K562 (cell line): ENCODE results near the gene KIAA0319L. TPM values are rescaled to one million over a fixed set of nuclear protein-coding genes. Genes with fewer than 3 reads are reported as not detected.

ENCODE experiments used
- KDM5B ChIP-seq: fragments of 200-600 bp; sonication (generic); IDR thresholded peaks from 2 replicates; pipeline ENCODE4 v1.6.1; 2012; ENCODE audit warnings: low read depth, mild to moderate bottlenecking, moderate library complexity, low read length, control low read depth, inconsistent platforms; ENCODE audit not compliant: insufficient replicate concordance
- NFIC ChIP-seq: fragments of 450-650 bp; IDR thresholded peaks from 2 replicates; pipeline ENCODE4 v1.6.1; 2017; ENCODE audit warnings: mild to moderate bottlenecking, inconsistent platforms
- PHB2 ChIP-seq: fragments of 450-650 bp; IDR thresholded peaks from 2 replicates; pipeline ENCODE4 v1.6.1; 2017; ENCODE audit warnings: low read depth
- POLR2AphosphoS5 ChIP-seq: IDR thresholded peaks from 2 replicates; pipeline ENCODE4 v1.6.1; 2011; ENCODE audit warnings: mild to moderate bottlenecking, low read depth, low read length, moderate library complexity; ENCODE audit not compliant: control insufficient read depth, insufficient read depth
- PTTG1 ChIP-seq: fragments of 450-650 bp; IDR thresholded peaks from 2 replicates; pipeline ENCODE4 v1.6.1; 2016; ENCODE audit warnings: low read depth, mild to moderate bottlenecking, missing genetic modification characterization, missing compliant biosample characterization
- RAD21 ChIP-seq, 2 experiments: fragments of 250-450 bp in 1 of 2; fragments of 450-650 bp in 1 of 2; sonication (Bioruptor Pico) in 1 of 2; formaldehyde crosslinking in 1 of 2; IDR thresholded peaks in 1 of 2; conservative IDR thresholded peaks in 1 of 2; 2 replicates each; pipeline versions ENCODE4 v1.4.0 to v1.8.0; 2020 to 2022; ENCODE audit warnings: mild to moderate bottlenecking in 2 of 2, moderate library complexity in 1 of 2
- SAP30 ChIP-seq: fragments of 200-600 bp; sonication (generic); IDR thresholded peaks from 2 replicates; pipeline ENCODE4 v1.6.1; 2012; ENCODE audit warnings: borderline replicate concordance, low read depth, mild to moderate bottlenecking, moderate library complexity, low read length, control low read depth, inconsistent platforms; ENCODE audit not compliant: insufficient read depth, poor library complexity, severe bottlenecking
- SMARCC2 ChIP-seq: fragments of 450-650 bp; IDR thresholded peaks from 2 replicates; pipeline ENCODE4 v1.6.1; 2017; ENCODE audit warnings: antibody characterized with exemption, moderate library complexity, mild to moderate bottlenecking, low read depth
- ZNF583 ChIP-seq: fragments of 250-450 bp; sonication (Bioruptor Pico); IDR thresholded peaks from 2 replicates; pipeline ENCODE4 v1.4.0; 2020
- ZNF584 ChIP-seq: fragments of 200-800 bp; sonication (Bioruptor generic); IDR thresholded peaks from 2 replicates; pipeline ENCODE4 v1.6.1; 2016; ENCODE audit warnings: low read depth, mild to moderate bottlenecking, missing genetic modification characterization, missing compliant biosample characterization
- polyA plus RNA-seq, 8 experiments: library from polyadenylated mRNA; depleted of rRNA in 4 of 8; stranded (reverse) in 5 of 8; unstranded in 3 of 8; fragments of >200 nt; fragmentation: Nextera tagmentation in 2 of 8; fragmentation: Illumina TruSeq in 1 of 8; extraction: Ambion mirVana in 2 of 8; extraction: Trizol in 1 of 8; gene quantifications; 2 replicates each; pipeline versions ENCODE4 v1.2.1 to v1.2.3, GENCODE V29; 2011 to 2014; ENCODE audit warnings: inconsistent platforms in 1 of 8, missing spikeins in 1 of 8
- total RNA-seq, 7 experiments: library from RNA; depleted of rRNA in 6 of 7; stranded (reverse); fragments of >200 nt in 6 of 7; fragmentation: Illumina TruSeq in 2 of 7; extraction: Trizol in 2 of 7; gene quantifications; 2 replicates each; pipeline versions ENCODE4 v1.2.1 to v1.2.3, GENCODE V29; 2011 to 2021; ENCODE audit warnings: low replicate concordance in 1 of 7
- TF ChIP-seq, protein P1 (sequence below): fragments of 450-650 bp; IDR thresholded peaks from 2 replicates; pipeline ENCODE4 v1.6.1; 2017; ENCODE audit warnings: antibody characterized with exemption
- TF ChIP-seq, protein P2 (sequence below): sonication (generic); IDR thresholded peaks from 2 replicates; pipeline ENCODE4 v1.6.1; 2016
- TF ChIP-seq, protein P3 (sequence below): fragments of 450-650 bp; formaldehyde crosslinking; IDR thresholded peaks from 2 replicates; pipeline ENCODE4 v1.4.0; 2020; ENCODE audit warnings: mild to moderate bottlenecking, moderate library complexity

Gene KIAA0319L
- total and polyA plus RNA-seq, 9 of the 15 experiments (the other 6 are each of a cell fraction or from before 2014, with no cell fraction given): 2.4 to 51.7 (median 27.4) TPM

DNA sequence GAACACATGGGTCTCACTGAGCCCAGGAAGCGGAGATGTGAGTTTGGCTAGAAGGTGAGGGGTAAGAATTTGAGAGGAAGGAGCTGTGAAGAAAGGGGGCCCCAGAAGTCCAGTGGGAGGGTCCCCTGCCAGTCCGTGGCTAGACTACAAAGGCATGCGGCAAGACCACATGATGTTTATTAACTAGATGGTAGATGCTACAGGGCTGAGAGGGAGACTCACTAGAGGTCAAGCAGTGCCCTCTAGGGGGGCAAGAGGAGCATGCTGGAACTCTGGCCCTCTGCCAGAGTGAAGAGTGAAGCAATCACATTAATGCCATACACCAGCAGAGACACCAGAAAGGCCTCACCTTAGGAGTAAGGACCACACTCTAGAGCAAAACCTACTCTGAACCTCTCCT, 12.2 kb downstream of the KIAA0319L start (continued):
- TF ChIP-seq, protein P1, sequence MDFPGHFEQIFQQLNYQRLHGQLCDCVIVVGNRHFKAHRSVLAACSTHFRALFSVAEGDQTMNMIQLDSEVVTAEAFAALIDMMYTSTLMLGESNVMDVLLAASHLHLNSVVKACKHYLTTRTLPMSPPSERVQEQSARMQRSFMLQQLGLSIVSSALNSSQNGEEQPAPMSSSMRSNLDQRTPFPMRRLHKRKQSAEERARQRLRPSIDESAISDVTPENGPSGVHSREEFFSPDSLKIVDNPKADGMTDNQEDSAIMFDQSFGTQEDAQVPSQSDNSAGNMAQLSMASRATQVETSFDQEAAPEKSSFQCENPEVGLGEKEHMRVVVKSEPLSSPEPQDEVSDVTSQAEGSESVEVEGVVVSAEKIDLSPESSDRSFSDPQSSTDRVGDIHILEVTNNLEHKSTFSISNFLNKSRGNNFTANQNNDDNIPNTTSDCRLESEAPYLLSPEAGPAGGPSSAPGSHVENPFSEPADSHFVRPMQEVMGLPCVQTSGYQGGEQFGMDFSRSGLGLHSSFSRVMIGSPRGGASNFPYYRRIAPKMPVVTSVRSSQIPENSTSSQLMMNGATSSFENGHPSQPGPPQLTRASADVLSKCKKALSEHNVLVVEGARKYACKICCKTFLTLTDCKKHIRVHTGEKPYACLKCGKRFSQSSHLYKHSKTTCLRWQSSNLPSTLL: no peak
- TF ChIP-seq POLR2AphosphoS5 (peak; percentile 42; the same call in 1 of the 2 replicates), ZNF584 (CRISPR knock-in tag) (no peak), SMARCC2 (no peak), ZNF583 (CRISPR knock-in tag) (no peak), SAP30 (no peak), NFIC (peak; percentile 98), PTTG1 (no peak), PHB2 (no peak), RAD21 (CRISPR knock-in tag; conservative IDR thresholded peaks at IDR 0.05 in 1 of 2, IDR thresholded peaks at IDR 0.05 in 1 of 2) (peak; percentile 59 to 88), KDM5B (no peak)
- TF ChIP-seq, protein P2, sequence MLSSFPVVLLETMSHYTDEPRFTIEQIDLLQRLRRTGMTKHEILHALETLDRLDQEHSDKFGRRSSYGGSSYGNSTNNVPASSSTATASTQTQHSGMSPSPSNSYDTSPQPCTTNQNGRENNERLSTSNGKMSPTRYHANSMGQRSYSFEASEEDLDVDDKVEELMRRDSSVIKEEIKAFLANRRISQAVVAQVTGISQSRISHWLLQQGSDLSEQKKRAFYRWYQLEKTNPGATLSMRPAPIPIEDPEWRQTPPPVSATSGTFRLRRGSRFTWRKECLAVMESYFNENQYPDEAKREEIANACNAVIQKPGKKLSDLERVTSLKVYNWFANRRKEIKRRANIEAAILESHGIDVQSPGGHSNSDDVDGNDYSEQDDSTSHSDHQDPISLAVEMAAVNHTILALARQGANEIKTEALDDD: 0 out of 2 replicates have a peak, but pooled peaks have one; percentile 46
- TF ChIP-seq, protein P3, sequence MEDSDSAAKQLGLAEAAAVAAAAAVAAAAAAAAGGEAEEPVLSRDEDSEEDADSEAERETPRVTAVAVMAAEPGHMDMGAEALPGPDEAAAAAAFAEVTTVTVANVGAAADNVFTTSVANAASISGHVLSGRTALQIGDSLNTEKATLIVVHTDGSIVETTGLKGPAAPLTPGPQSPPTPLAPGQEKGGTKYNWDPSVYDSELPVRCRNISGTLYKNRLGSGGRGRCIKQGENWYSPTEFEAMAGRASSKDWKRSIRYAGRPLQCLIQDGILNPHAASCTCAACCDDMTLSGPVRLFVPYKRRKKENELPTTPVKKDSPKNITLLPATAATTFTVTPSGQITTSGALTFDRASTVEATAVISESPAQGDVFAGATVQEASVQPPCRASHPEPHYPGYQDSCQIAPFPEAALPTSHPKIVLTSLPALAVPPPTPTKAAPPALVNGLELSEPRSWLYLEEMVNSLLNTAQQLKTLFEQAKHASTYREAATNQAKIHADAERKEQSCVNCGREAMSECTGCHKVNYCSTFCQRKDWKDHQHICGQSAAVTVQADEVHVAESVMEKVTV (CRISPR knock-in tag): peak; percentile 54
